HG02840 (cell line): ENCODE data around the gene GABRR3.

Experiments used
- ATAC-seq: cut with Tn5 transposase; IDR thresholded peaks from one replicate; pipeline ENCODE4 v1.9.1; 2021; ENCODE audit warnings: mild to moderate bottlenecking, moderate library complexity, moderate number of reproducible peaks; ENCODE audit not compliant: unreplicated experiment, low FRiP score

Gene GABRR3

GRCh38 chr3:97992547-97993173 is 42.5 kb downstream of the GABRR3 start:
- no peak for ATAC-seq

- no peak for ATAC-seq
Measured at GRCh38 chr3:97991293-97991682, 43.8 kb downstream of the GABRR3 start.

GRCh38 chr3:97990624-97991292 is 44.4 kb downstream of the GABRR3 start:
- ATAC-seq = no peak

- no peak for ATAC-seq
Measured at GRCh38 chr3:97988784-97989568, 46.1 kb downstream of the GABRR3 start.

GRCh38 chr3:97987306-97987705 is 47.8 kb downstream of the GABRR3 start:
- no peak for ATAC-seq

DNA sequence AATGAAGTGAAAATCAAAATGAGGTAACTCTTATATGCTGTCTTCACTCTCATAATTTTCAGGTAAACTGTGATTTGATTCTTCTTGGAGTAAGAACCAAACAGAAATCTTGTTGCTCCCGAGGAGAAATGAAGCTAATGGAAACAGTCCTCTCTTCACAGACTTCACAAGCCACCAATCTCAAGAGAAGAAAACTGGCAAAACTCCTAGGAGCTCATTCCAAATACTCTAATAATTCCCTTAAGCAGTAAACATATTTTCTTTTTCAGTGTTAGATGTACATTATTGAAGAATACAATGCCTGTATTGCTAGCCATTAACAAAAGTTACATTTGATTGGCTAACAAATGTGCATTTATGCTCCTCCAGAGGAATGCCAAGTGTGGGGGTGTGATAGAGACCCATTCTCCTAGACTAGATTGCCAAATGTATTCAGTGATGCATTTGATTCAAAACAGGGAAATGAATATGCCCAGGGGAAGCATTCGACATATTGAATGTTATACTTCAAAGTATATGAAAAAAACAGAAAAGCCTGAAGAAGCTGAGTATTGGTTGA is 51.1 kb downstream of the GABRR3 start:
- ATAC-seq = no peak

DNA sequence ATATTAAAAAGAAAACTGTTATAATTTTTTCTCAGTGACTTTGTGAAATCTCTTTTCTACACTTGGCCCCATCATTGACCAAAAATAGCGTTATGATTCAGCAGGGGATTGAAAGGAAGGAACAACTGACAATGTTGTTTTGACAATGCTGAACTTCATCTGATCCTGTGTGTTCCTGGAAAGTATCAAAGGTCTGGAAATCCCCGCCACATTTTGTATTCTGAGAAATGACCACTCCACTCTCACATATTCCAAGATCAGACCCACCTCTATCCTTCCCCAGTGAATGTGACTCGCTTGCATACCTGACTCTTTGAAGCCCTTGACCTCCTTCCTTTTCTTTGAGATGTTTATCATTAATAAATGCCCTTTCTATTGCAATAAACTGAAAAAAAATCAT is 53.2 kb downstream of the GABRR3 start:
- no peak for ATAC-seq

GRCh38 chr3:97979610-97980009 is 55.5 kb downstream of the GABRR3 start:
- ATAC-seq = no peak

DNA sequence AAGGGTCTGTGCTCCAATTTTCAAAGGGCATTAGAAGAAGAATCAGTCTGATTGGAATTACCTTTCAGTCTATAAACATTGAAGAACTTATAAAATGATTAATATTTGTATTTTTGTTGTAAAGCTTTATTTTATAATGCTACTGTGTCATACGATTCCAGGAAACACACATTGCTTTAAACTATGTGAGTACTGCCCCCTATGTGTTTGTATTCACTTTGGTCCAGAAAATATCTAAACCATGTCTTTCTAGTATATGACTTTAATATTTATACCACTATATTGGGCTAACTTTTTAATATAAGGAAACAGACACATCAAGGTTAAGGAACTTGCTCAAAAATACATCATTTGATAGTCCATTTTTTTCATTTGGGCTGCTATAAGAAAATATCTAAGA is 59.6 kb downstream of the GABRR3 start:
- ATAC-seq = no peak

- no peak for ATAC-seq
Measured at GRCh38 chr3:97974996-97975395, 60.1 kb downstream of the GABRR3 start.

- ATAC-seq = no peak
Measured at GRCh38 chr3:97972976-97973375, 62.1 kb downstream of the GABRR3 start.

- ATAC-seq = peak; percentile 88
Measured at GRCh38 chr3:97971679-97972567, 63.2 kb downstream of the GABRR3 start, which contains the start of gene RIOX2. RIOX2 (minus strand) TSS chr3:97972431; CDS start chr3:97967593, 4,838 bp downstream.

DNA sequence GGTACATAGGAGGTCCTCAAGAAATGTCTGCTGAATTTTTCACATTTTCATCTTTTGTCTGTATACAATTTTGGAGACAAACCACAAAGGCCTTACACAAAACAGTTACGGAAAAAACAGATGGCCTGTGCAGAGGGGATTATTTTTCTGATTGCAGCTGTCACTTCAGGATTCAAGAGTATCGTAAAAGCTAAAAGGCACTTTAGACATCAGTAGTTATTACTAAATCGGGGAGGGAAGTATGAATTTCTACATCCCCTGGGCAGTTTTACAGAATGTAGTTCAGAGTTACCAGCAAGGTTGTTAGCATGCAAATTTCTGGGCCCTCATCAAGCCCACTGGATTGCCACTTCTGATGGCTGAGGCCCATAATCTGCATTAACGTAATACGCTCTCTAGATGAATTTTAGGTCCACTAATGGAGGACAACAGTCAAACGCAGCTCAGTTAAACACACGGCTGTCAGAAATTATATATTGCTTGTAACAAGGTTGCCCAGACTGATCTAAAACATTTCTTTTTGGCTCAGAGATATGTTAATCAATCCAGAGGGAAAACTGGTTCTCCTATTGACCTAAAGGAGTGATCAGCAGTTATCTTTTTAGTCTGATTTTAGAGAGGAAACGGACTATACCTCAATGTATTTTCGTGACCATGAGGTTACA is 64.0 kb downstream of the GABRR3 start:
- no peak for ATAC-seq

DNA sequence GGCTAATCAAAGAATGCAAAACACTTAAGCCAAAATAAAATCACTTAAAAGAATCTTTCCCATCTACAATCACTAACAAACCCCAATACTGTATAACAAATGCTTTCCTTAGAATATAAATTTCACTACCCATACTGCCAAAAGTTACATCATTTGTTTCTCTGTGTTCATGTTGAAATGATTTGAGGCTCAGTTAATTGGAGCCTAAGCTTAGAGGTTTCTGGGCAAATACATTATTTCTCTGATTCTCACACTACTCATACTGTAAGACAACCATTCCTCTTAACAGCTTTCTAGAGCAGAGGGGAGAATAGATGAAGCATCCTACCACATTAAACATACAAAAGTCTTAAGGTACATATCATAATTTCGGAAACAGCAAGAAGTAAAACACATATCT is 65.0 kb downstream of the GABRR3 start:
- ATAC-seq = no peak

DNA sequence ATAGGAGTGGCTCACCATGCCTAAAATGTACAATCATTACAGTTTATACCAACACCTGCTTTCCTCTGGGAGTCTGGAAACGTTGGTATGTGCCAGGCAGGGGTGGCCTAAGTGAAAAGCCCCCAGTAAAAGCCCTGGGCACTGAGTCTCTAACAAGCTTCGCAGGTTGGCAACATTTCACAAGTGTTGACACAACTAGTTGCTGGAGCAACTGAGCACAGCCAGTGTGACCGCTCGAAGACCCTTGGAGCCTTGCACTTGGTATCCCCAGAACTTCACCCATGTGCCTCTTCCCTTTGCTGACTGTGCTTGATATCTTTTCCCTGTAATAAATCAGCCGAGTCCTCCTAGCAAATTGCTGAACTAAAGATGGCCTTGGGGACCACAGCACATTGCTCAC is 65.6 kb downstream of the GABRR3 start:
- ATAC-seq = no peak

DNA sequence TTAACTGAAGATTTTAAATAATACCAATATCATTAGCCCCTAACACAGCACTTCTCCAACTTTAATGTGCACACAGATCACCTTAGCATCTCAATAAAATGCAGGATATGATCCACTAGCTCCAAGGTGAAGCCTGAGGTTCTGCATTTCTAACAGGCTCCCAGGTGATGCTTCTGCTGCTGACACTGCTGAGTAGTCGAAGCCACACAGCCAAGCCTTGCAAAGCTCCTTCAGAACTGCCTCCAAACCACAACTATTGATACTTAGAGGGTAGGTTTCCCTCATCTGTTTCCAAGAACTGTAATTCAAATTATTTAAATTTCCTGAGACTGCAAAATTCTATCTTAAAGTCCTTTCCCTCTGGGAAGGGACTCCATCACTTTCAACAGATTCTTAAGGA is 66.7 kb downstream of the GABRR3 start:
- ATAC-seq = no peak

- ATAC-seq = no peak
Measured at GRCh38 chr3:97967966-97968365, 67.1 kb downstream of the GABRR3 start.

DNA sequence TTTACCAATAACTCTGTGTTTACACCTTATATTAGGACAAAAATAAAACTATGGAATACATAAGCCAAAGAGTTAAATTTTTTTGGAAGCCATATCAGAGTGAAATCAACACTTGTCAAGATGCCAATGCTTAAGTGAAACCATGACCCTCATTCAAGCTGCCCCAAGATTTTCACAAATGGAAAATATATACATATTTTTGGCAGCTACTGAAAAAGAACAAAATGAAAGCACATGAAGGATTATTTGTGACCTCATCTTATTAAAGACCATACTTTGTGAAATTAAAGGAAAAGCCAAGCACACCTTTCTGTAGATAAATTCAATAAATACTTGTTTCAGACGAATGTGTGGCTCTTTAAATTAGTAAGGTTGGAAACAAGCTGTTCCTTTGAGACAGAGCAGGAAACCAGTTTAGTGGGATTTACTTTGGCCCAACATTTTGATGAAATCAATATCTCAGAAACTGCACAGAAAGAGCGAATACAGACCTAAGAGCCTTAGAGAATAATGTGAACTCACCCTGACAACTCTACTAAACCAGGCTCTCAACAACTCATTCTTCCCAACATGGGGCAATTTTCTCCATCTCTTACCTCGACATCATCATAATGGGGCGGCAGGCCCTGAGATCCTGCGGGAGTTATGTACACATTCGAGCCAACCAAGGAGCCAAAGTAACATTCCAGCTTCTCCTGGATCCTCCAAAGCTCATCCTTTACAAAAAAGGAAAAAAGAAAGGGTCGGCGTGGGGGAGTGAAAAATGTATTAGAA is 73.9 kb downstream of the GABRR3 start:
- ATAC-seq = no peak

- ATAC-seq = no peak
Measured at GRCh38 chr3:97960551-97960950, 74.6 kb downstream of the GABRR3 start.
